Natural killer cell (primary cell): ENCODE measurements around the gene FBLN1. TPM values are rescaled to one million over a fixed set of nuclear protein-coding genes. Genes with fewer than 3 reads are reported as not detected.

Source experiments
- ATAC-seq, 3 donors: fragments of 150-1000 bp in 2 of 3; fragments of 200-7000 bp in 1 of 3; cut with Tn5 transposase; 1 replicate in 1 of 3; 2 replicates in 2 of 3; pipeline ENCODE4 v1.10.0; 2021; ENCODE audit warnings: mild to moderate bottlenecking in 2 of 3, moderate library complexity in 2 of 3
- DNase-seq, 2 donors: peaks; one replicate each; pipeline versions ENCODE4 v3.0.0 to v3.0.0-alpha.2; 2013 to 2021; ENCODE audit warnings: mixed read lengths in 1 of 2
- H3K27ac ChIP-seq: one replicate; pipeline ENCODE4 v1.5.1; 2013; ENCODE audit warnings: mild to moderate bottlenecking, low read length
- H3K27me3 ChIP-seq: one replicate; pipeline ENCODE4 v1.6.1; 2013; ENCODE audit warnings: low read length; ENCODE audit not compliant: control insufficient read depth, insufficient read depth
- H3K36me3 ChIP-seq: one replicate; pipeline ENCODE4 v1.6.1; 2013; ENCODE audit warnings: low read length; ENCODE audit not compliant: control insufficient read depth, insufficient read depth
- H3K4me1 ChIP-seq: one replicate; pipeline ENCODE4 v1.6.1; 2013; ENCODE audit warnings: low read length; ENCODE audit not compliant: control insufficient read depth, insufficient read depth
- H3K4me3 ChIP-seq: one replicate; pipeline ENCODE4 v1.5.1; 2013; ENCODE audit warnings: low read length
- H3K9me3 ChIP-seq: one replicate; pipeline ENCODE4 v1.6.1; 2013; ENCODE audit warnings: low read length; ENCODE audit not compliant: control insufficient read depth, insufficient read depth
- H3K27ac Mint-ChIP-seq, 2 donors: one replicate each; pipeline ENCODE4 v1.8.0; 2022; ENCODE audit warnings: mild to moderate bottlenecking in 2 of 2, mixed read lengths in 2 of 2, moderate library complexity in 1 of 2
- H3K27me3 Mint-ChIP-seq, 2 donors: one replicate each; pipeline ENCODE4 v1.8.0; 2022; ENCODE audit warnings: low read depth in 2 of 2, mixed read lengths in 2 of 2
- H3K36me3 Mint-ChIP-seq: one replicate; pipeline ENCODE4 v1.8.0; 2022; ENCODE audit warnings: mixed read lengths
- H3K4me1 Mint-ChIP-seq, 2 donors: one replicate each; pipeline ENCODE4 v1.8.0; 2022; ENCODE audit warnings: mixed read lengths in 2 of 2
- H3K4me3 Mint-ChIP-seq: one replicate; pipeline ENCODE4 v1.8.0; 2022; ENCODE audit warnings: mild to moderate bottlenecking, moderate library complexity, mixed read lengths
- H3K9me3 Mint-ChIP-seq, 2 donors: one replicate each; pipeline ENCODE4 v1.8.0; 2022; ENCODE audit warnings: mixed read lengths in 2 of 2
- WGBS: methylation state at CpG from one replicate; pipeline ENCODE4 v1.1.7; 2013; ENCODE audit warnings: missing lambda C conversion rate; ENCODE audit not compliant: insufficient coverage; 5-methylcytosine and 5-hydroxymethylcytosine counted together
- intact Hi-C: fragments of 100-400 bp; cut with micrococcal nuclease; formaldehyde crosslinking; loops from one replicate; pipeline ENCODE4 v1.14.2; 2022
- total RNA-seq, 4 donors: library from RNA; stranded (reverse); fragments of 120-200 nt in 1 of 4; gene quantifications; one replicate each; pipeline versions ENCODE4 v1.2.3 to v1.2.4, GENCODE V29; 2013 to 2022
- TF ChIP-seq, protein P1 (sequence below): fragments of 200-600 bp; IDR thresholded peaks from one replicate; pipeline ENCODE4 v1.8.0; 2022; ENCODE audit warnings: antibody characterized with exemption

The FBLN1 gene
- total RNA-seq, 3 donors from 2014 or later (not counting 1 experiment from before 2014, with no cell fraction given): 0.58 TPM; not detected in 2

DNA sequence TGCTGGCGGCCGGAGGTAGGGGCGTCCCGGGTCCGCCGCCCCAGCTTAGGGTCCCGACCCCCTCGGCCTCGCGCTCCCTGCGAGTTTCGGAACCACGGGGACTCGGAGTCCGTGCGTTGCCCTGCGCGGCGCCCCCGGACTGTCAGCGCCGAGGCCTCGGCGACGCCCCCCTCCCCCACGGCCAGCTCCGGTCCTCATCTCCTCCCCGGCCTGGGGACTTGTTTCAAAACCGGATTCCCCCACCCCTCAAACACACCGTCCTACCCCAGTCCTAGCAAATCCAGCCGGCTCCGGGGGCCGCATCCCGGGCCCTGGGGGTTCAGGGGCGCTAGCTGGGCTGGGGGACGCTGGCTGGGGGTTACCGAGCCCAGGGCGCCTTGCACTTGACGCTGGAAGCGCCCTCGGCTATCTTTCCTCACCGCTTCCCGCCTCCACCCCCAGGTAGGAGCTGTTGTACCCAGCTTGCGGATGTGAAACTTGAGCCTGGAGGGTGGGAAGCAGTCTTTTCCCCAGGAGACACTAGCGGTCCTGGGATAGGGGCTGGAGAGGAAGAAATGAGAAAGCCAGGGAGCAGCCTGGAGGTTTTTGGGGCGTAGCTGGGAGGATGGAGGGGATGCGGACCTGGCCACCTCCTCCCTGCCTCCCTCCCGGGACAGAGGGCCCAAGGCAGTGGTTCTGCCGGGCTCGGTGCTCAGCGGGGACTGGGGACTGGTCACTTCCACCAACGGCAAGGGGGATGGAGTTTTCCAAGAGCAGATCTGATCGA, 550 bp downstream of the FBLN1 start:
- Histone ChIP-seq H3K36me3 (no peaks in the 10 kb centered on the region), H3K4me3 (no peak overlapping the region), H3K27me3 (peaks cover 9% of the 10 kb centered on the region), H3K4me1 (peaks cover 4% of the 10 kb centered on the region), H3K27ac (no peak overlapping the region), H3K9me3 (no peaks in the 10 kb centered on the region)
- DNase-seq (no peak), ATAC-seq (no peak)
- intact Hi-C loops: no loop called here
- Mint-ChIP-seq H3K36me3 (no peaks in the 10 kb centered on the region), H3K27me3 (peaks cover 18 to 49% of the 10 kb centered on the region in 2 donors), H3K27ac (no peak overlapping the region), H3K4me1 (no peaks in the 10 kb centered on the region), H3K4me3 (no peak overlapping the region), H3K9me3 (no peaks in the 10 kb centered on the region)
- WGBS: 26% methylated on average over 53 of the region's 53 CpGs
- TF ChIP-seq, protein P1, sequence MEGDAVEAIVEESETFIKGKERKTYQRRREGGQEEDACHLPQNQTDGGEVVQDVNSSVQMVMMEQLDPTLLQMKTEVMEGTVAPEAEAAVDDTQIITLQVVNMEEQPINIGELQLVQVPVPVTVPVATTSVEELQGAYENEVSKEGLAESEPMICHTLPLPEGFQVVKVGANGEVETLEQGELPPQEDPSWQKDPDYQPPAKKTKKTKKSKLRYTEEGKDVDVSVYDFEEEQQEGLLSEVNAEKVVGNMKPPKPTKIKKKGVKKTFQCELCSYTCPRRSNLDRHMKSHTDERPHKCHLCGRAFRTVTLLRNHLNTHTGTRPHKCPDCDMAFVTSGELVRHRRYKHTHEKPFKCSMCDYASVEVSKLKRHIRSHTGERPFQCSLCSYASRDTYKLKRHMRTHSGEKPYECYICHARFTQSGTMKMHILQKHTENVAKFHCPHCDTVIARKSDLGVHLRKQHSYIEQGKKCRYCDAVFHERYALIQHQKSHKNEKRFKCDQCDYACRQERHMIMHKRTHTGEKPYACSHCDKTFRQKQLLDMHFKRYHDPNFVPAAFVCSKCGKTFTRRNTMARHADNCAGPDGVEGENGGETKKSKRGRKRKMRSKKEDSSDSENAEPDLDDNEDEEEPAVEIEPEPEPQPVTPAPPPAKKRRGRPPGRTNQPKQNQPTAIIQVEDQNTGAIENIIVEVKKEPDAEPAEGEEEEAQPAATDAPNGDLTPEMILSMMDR: no peak

DNA sequence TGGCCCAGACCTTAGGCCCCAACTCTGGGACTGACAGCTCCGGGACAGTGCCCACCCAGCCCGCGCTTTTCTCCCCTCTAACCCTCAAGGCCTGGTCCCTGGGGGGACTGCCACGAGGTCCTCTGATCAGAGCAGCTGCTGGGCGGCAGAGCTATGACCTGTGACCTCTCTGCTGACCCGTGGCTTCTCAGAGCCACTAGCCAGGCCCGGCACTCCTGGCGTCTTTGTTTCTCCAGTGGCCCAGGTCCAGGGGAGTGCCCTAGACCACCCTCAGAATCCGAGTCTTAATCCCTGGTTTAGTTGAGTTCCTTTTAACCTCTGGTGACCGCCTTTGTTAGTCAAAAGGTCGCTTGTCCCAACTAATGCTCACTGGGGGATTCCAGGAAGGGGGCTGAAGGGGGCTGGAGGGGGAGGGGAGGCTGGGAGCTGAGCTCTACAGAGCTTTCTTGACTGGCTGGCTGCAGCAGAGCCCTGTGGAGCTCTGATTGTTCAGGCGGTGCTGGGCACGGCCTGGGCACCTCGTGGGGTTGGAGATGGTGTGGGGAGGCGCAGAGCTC, 1.2 kb downstream of the FBLN1 start:
- no peaks in the 10 kb centered on the region for H3K9me3 ChIP-seq
- Mint-ChIP-seq H3K4me1 (no peaks in the 10 kb centered on the region), H3K9me3 (no peaks in the 10 kb centered on the region), H3K27ac (no peak overlapping the region), H3K36me3 (no peaks in the 10 kb centered on the region), H3K27me3 (peaks cover 15 to 49% of the 10 kb centered on the region in 2 donors), H3K4me3 (peak overlapping the region; percentile 35)
- ATAC-seq: no peak
- peaks cover 9% of the 10 kb centered on the region for H3K27me3 ChIP-seq
- H3K4me3 ChIP-seq: no peak overlapping the region
- no peak for DNase-seq
- intact Hi-C loops: no loop called here
- H3K4me1 ChIP-seq: peaks cover 4% of the 10 kb centered on the region
- H3K27ac ChIP-seq: no peak overlapping the region
- TF ChIP-seq, protein P1: no peak
- H3K36me3 ChIP-seq: no peaks in the 10 kb centered on the region
- WGBS: 64% methylated on average over 15 of the region's 15 CpGs

DNA sequence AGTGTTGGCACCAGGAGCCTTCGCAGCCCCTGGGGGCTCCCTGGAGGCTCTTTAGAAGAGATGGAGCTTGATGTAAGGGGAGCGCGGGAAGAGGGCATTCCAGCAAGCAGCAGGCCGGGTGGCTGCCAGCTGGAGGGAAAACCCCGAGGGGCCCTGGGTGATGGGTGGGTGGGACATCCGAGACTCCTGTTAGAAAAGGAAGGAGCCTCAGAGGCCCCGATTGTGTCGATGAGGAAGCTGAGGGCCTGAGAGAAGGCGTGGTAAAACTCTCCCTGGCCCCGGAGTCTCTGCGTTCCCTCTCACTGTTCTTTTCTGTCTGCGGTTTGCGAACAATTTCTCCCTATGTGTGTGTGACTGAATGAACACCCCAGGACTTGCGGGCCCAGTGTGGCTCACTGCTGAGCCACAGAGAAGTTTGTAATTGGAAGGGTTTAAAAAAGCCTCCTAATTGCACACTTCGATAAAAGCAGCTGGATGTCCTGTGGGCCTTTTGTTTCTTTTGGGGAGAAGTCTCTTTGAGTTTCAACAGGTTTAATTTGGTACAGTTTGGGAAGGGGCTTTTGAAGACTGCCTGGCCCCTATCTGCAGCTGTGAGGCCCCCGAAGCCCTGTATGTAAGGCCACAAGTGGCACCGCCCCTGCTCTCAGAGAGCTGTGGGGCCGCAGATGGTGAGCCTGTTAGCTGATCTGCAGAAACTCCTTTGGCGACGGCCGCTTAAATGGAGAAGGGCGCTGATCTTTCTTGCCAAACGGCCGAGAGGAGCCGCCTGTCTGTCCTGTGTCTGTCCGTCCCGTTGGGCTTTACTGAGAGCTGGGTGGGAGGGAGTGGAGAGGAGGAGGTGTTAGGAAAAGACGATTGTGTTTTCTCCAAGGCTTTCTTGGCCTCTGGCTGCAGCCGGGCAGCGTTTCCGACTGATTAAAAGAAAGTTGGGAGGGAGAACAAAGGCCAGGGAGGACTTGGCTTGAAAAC, 2.0 kb downstream of the FBLN1 start:
- Mint-ChIP-seq H3K4me1 (no peaks in the 10 kb centered on the region), H3K4me3 (no peak overlapping the region), H3K9me3 (no peaks in the 10 kb centered on the region), H3K36me3 (no peaks in the 10 kb centered on the region), H3K27ac (no peak overlapping the region), H3K27me3 (peaks cover 15 to 49% of the 10 kb centered on the region in 2 donors)
- Histone ChIP-seq H3K4me1 (peaks cover 4% of the 10 kb centered on the region), H3K36me3 (no peaks in the 10 kb centered on the region), H3K4me3 (no peak overlapping the region), H3K9me3 (no peaks in the 10 kb centered on the region), H3K27me3 (peaks cover 9% of the 10 kb centered on the region), H3K27ac (no peak overlapping the region)
- DNase-seq: no peak
- intact Hi-C loops: no loop called here
- TF ChIP-seq, protein P1: no peak
- WGBS: 28% methylated on average over 31 of the region's 31 CpGs
- ATAC-seq: no peak
